HepG2 (cell line): ENCODE results near the gene PTPA. TPM values are rescaled to one million over a fixed set of nuclear protein-coding genes. Genes with fewer than 3 reads are reported as not detected.

ENCODE experiments used
- AKAP8 ChIP-seq: sonication (generic); formaldehyde crosslinking; IDR thresholded peaks from 2 replicates; pipeline ENCODE4 v1.5.1; 2020; ENCODE audit warnings: mild to moderate bottlenecking, missing genetic modification reagents
- DMTF1 ChIP-seq: sonication (generic); formaldehyde crosslinking; IDR thresholded peaks from 2 replicates; pipeline ENCODE4 v1.4.0; 2020; ENCODE audit warnings: mild to moderate bottlenecking, missing genetic modification reagents
- HIVEP1 ChIP-seq: sonication (generic); formaldehyde crosslinking; IDR thresholded peaks from 2 replicates; pipeline ENCODE4 v1.4.0; 2020; ENCODE audit warnings: mild to moderate bottlenecking, missing genetic modification reagents
- HNRNPH1 ChIP-seq: fragments of 200-400 bp; formaldehyde crosslinking; optimal IDR thresholded peaks from 2 replicates; pipeline ENCODE3; 2017; ENCODE audit warnings: mild to moderate bottlenecking, low read depth, low read length
- HOXA3 ChIP-seq: sonication (generic); formaldehyde crosslinking; IDR thresholded peaks from 2 replicates; pipeline ENCODE4 v1.5.0; 2020; ENCODE audit warnings: missing genetic modification reagents
- MXI1 ChIP-seq: IDR thresholded peaks from 3 replicates; pipeline ENCODE4 v1.6.1; 2012; ENCODE audit warnings: low read depth, low read length, inconsistent platforms, borderline replicate concordance
- TCF7 ChIP-seq: sonication (generic); IDR thresholded peaks from 2 replicates; pipeline ENCODE4 v1.6.1; 2016; ENCODE audit warnings: antibody characterized with exemption, low read depth
- XRCC5 ChIP-seq: fragments of 200-400 bp; formaldehyde crosslinking; optimal IDR thresholded peaks from 2 replicates; pipeline ENCODE3; 2017; ENCODE audit warnings: mild to moderate bottlenecking, low read length
- ZBTB33 ChIP-seq: sonication (generic); formaldehyde crosslinking; IDR thresholded peaks from 2 replicates; pipeline ENCODE4 v1.4.0; 2020; ENCODE audit warnings: missing genetic modification reagents
- ZNF569 ChIP-seq: sonication (generic); formaldehyde crosslinking; IDR thresholded peaks from 2 replicates; pipeline ENCODE4 v1.5.0; 2020; ENCODE audit warnings: mild to moderate bottlenecking, missing genetic modification reagents, moderate library complexity, borderline replicate concordance
- ZNF576 ChIP-seq: sonication (generic); formaldehyde crosslinking; IDR thresholded peaks from 2 replicates; pipeline ENCODE4 v1.4.0; 2020; ENCODE audit warnings: mild to moderate bottlenecking, missing genetic modification reagents
- ZNF609 ChIP-seq: sonication (generic); formaldehyde crosslinking; IDR thresholded peaks from 2 replicates; pipeline ENCODE4 v1.4.0; 2020; ENCODE audit warnings: mild to moderate bottlenecking, missing genetic modification reagents, borderline replicate concordance
- polyA plus RNA-seq, 8 experiments: library from polyadenylated mRNA; depleted of rRNA in 3 of 8; stranded (reverse) in 7 of 8; unstranded in 1 of 8; fragments of >200 nt; fragmentation: Illumina TruSeq in 4 of 8; extraction: Trizol in 4 of 8; gene quantifications; 2 replicates each; pipeline versions ENCODE4 v1.2.1 to v1.2.3, GENCODE V29; 2011 to 2016; ENCODE audit warnings: low read depth in 4 of 8, missing spikeins in 1 of 8, mixed read lengths in 1 of 8; ENCODE audit not compliant: insufficient read depth in 1 of 8
- total RNA-seq, 5 experiments: library from RNA; depleted of rRNA; stranded (reverse); fragments of >200 nt; fragmentation: Illumina TruSeq; extraction: Trizol; gene quantifications; 2 replicates each; pipeline ENCODE4 v1.2.3, GENCODE V29; 2016; ENCODE audit warnings: low read depth in 1 of 5
- TF ChIP-seq, protein P1 (sequence below): sonication (generic); formaldehyde crosslinking; IDR thresholded peaks from 2 replicates; pipeline ENCODE4 v1.5.1; 2020; ENCODE audit warnings: missing genetic modification reagents, mild to moderate bottlenecking, borderline replicate concordance

The PTPA gene
- total and polyA plus RNA-seq, 2 of the 13 experiments (the other 11 are each of a cell fraction or from before 2014, with no cell fraction given), result 79.3 to 105 TPM

DNA sequence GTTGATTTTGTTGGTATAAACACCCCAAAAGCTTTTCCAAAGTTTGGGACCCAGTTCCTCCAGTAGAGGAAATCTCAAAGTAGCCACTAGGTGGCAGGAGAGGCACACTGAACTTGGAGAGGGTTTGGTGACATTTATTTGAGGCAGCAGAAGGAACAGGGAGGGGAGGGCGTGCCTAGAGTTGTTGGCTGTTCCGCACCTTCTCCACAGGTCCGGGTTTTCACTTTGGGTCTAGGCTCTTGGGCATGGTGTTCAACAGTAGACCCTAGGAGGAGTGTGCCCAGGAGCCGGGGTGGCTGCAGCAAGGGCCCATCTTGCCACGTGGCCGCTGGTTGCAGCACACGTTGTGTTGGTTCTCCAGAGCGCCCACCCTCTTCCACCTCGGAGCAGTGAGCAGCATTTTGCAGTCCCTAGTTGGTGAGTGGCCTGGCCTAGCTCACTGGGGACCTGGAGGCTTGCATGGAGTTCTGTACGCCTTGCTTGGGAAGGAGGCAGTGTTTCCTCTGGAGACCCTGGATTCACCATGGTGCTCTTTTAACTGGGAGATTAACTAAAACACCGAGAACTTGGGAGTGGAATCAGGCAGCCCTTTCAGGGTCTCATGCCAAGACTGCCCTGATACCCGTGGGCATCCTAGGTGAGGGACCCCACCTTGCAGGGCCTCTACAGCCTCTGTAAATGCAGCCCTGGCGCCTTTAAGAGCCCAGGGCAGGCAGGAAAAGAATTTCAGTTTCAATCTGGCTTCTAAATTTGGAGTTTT is 28.2 kb downstream of the PTPA start (continued):
- TF ChIP-seq ZNF576 (no peak; the same call in 1 of the 2 replicates), MXI1 (peak; percentile 57; the same call in 1 of the 3 replicates), HNRNPH1 (no peak), DMTF1 (CRISPR knock-in tag) (no peak), AKAP8 (CRISPR knock-in tag) (peak; percentile 59; the same call in 1 of the 2 replicates), TCF7 (no peak), HOXA3 (CRISPR knock-in tag) (no peak), ZNF609 (CRISPR knock-in tag) (0 out of 2 replicates have a peak, but pooled peaks have one; percentile 11), XRCC5 (no peak), ZNF569 (CRISPR knock-in tag) (no peak), HIVEP1 (CRISPR knock-in tag) (peak; percentile 23; the same call in 1 of the 2 replicates), ZBTB33 (no peak)
- TF ChIP-seq, protein P1, sequence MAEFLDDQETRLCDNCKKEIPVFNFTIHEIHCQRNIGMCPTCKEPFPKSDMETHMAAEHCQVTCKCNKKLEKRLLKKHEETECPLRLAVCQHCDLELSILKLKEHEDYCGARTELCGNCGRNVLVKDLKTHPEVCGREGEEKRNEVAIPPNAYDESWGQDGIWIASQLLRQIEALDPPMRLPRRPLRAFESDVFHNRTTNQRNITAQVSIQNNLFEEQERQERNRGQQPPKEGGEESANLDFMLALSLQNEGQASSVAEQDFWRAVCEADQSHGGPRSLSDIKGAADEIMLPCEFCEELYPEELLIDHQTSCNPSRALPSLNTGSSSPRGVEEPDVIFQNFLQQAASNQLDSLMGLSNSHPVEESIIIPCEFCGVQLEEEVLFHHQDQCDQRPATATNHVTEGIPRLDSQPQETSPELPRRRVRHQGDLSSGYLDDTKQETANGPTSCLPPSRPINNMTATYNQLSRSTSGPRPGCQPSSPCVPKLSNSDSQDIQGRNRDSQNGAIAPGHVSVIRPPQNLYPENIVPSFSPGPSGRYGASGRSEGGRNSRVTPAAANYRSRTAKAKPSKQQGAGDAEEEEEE, result peak; percentile 32; the same call in 1 of the 2 replicates
